Measurements from ENCODE around the gene CEP72.

DNA sequence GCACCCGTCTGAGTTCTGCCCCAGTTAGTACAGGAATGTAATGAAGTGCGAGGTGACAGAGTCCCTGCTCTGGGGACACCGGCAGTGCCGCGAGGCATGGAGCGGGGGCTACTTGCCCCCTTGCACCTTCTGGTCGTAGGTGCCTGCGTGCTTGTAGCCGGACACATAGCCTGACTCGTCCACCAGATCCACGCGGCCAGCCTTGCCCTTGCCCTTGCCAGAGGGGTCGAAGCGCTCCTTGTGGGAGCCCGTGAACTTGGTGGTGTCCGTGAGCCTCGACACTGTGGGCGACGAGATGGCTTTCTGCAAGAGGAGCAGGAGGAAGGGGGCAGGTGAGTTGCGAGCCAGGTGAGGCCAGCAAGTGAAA is 52.8 kb downstream of the CEP72 start:
- TF ChIP-seq, protein P1, sequence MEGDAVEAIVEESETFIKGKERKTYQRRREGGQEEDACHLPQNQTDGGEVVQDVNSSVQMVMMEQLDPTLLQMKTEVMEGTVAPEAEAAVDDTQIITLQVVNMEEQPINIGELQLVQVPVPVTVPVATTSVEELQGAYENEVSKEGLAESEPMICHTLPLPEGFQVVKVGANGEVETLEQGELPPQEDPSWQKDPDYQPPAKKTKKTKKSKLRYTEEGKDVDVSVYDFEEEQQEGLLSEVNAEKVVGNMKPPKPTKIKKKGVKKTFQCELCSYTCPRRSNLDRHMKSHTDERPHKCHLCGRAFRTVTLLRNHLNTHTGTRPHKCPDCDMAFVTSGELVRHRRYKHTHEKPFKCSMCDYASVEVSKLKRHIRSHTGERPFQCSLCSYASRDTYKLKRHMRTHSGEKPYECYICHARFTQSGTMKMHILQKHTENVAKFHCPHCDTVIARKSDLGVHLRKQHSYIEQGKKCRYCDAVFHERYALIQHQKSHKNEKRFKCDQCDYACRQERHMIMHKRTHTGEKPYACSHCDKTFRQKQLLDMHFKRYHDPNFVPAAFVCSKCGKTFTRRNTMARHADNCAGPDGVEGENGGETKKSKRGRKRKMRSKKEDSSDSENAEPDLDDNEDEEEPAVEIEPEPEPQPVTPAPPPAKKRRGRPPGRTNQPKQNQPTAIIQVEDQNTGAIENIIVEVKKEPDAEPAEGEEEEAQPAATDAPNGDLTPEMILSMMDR (IDR thresholded peaks at IDR 0.05; ENCODE audit: low read depth, low read length, poor library complexity, severe bottlenecking) = no peak
- no peak for TF ChIP-seq EZH2phosphoT487 (IDR thresholded peaks at IDR 0.05; ENCODE audit: borderline replicate concordance, low read length)
